Panc1 (cell line): Measurements from ENCODE around the gene LONP2.

Experiments
- CTCF ChIP-seq: fragments of 450-650 bp; IDR thresholded peaks from 2 replicates; pipeline ENCODE4 v1.5.1; 2017; ENCODE audit warnings: mild to moderate bottlenecking
- REST ChIP-seq, 2 experiments: IDR thresholded peaks; 2 replicates each; pipeline ENCODE4 v1.6.1; 2011 to 2012; ENCODE audit warnings: low read depth in 2 of 2, control low read depth in 1 of 2, low read length in 1 of 2, mild to moderate bottlenecking in 1 of 2, moderate library complexity in 1 of 2; ENCODE audit not compliant: insufficient read depth in 1 of 2

- TF ChIP-seq CTCF (no peak), REST (IDR thresholded peaks at IDR 0.05; ENCODE audit: insufficient read depth in 1 of 2, low read depth in 2 of 2, low read length in 1 of 2) (no peak)
Measured at GRCh38 chr16:48287239-48287638, 43.1 kb downstream of the LONP2 start.
